ENCODE results near the gene ELMO3. TPM values are rescaled to one million over a fixed set of nuclear protein-coding genes. Genes with fewer than 3 reads are reported as not detected.

Gene ELMO3
- total and polyA plus RNA-seq, 7 donors = 0.26 to 0.82 (median 0.53) TPM

- Histone ChIP-seq H3K27ac (no peak overlapping the region), H3K36me3 (ENCODE audit: insufficient read depth in 1 of 2, low read depth in 1 of 2) (no peaks in the 10 kb centered on the region), H3K4me3 (no peak overlapping the region), H3K4me1 (peaks cover 12% of the 10 kb centered on the region), H3K27me3 (ENCODE audit: insufficient read depth in 3 of 3, low read length in 2 of 3) (no peaks in the 10 kb centered on the region), H3K9me3 (no peaks in the 10 kb centered on the region)
- no peak for DNase-seq
- no peak for TF ChIP-seq CTCF (IDR thresholded peaks at IDR 0.05)
- ATAC-seq = no peak
- WGBS, 3 donors = 65 to 67% (median 65%) methylated on average over 14 to 15 of the region's 15 CpGs
- intact Hi-C loops (cut with DNase I) = loop anchor here (5.0 kb wide), 5 partner anchors 39 to 264 kb away; partner anchors contain the start of gene CES3 (in 1 of the 2)
Observed at GRCh38 chr16:67156143-67156844, 42.6 kb upstream of the ELMO3 start.

GRCh38 chr16:67157106-67157748, 41.7 kb upstream of the ELMO3 start:
- DNase-seq = no peak
- no peak for TF ChIP-seq CTCF (IDR thresholded peaks at IDR 0.05)
- intact Hi-C loops (cut with DNase I) = loop anchor here (5.0 kb wide), 5 partner anchors 40 to 265 kb away; partner anchors contain the start of gene CES3 (in 1 of the 2)

GRCh38 chr16:67157892-67158635, 40.9 kb upstream of the ELMO3 start:
- TF ChIP-seq CTCF (IDR thresholded peaks at IDR 0.05) = no peak
- Histone ChIP-seq H3K27me3 (ENCODE audit: insufficient read depth in 3 of 3, low read length in 2 of 3) (no peaks in the 10 kb centered on the region), H3K4me3 (no peak overlapping the region), H3K9me3 (no peaks in the 10 kb centered on the region), H3K36me3 (ENCODE audit: insufficient read depth in 1 of 2, low read depth in 1 of 2) (no peaks in the 10 kb centered on the region), H3K27ac (no peak overlapping the region), H3K4me1 (peaks cover 30% of the 10 kb centered on the region)
- DNase-seq = no peak
- ATAC-seq = no peak
- intact Hi-C loops (cut with DNase I) = loop anchor here (5.0 kb wide), 5 partner anchors 41 to 266 kb away; partner anchors contain the start of gene CES3 (in 1 of the 2)
- WGBS, 3 donors = 77 to 83% (median 82%) methylated on average over 7 of the region's 7 CpGs

More at GRCh38 chr16:67157106-67157748, 41.7 kb upstream of the ELMO3 start:
- ATAC-seq = no peak
- H3K4me3 ChIP-seq = no peak overlapping the region
- no peaks in the 10 kb centered on the region for H3K9me3 ChIP-seq
- H3K27ac ChIP-seq = no peak overlapping the region
- WGBS, 3 donors = 61 to 65% (median 63%) methylated on average over 7 of the region's 7 CpGs
- peaks cover 21% of the 10 kb centered on the region for H3K4me1 ChIP-seq
- H3K27me3 ChIP-seq (ENCODE audit: insufficient read depth in 3 of 3, low read length in 2 of 3) = no peaks in the 10 kb centered on the region
- no peaks in the 10 kb centered on the region for H3K36me3 ChIP-seq (ENCODE audit: insufficient read depth in 1 of 2, low read depth in 1 of 2)

- intact Hi-C loops (cut with DNase I) = loop anchor here (5.0 kb wide), 5 partner anchors 42 to 267 kb away; partner anchors contain the start of gene CES3 (in 1 of the 2)
- H3K36me3 ChIP-seq (ENCODE audit: insufficient read depth in 1 of 2, low read depth in 1 of 2) = no peaks in the 10 kb centered on the region
- 9 to 13% (median 12%) methylated on average over 33 to 34 of the region's 34 CpGs for WGBS, 3 donors
- peak overlapping the region; percentile 93 for H3K4me3 ChIP-seq
- DNase-seq (peak in 1 of 2 donors; percentile 73), ATAC-seq (no peak)
- TF ChIP-seq CTCF (IDR thresholded peaks at IDR 0.05) = no peak
- no peaks in the 10 kb centered on the region for H3K27me3 ChIP-seq (ENCODE audit: insufficient read depth in 3 of 3, low read length in 2 of 3)
- H3K4me1 ChIP-seq = peaks cover 38% of the 10 kb centered on the region
- no peaks in the 10 kb centered on the region for H3K9me3 ChIP-seq
- H3K27ac ChIP-seq = peak overlapping the region; percentile 93
Observed at GRCh38 chr16:67158637-67159600, 40.0 kb upstream of the ELMO3 start.
